Measurements from ENCODE around the gene MPZ.

The MPZ gene

DNA sequence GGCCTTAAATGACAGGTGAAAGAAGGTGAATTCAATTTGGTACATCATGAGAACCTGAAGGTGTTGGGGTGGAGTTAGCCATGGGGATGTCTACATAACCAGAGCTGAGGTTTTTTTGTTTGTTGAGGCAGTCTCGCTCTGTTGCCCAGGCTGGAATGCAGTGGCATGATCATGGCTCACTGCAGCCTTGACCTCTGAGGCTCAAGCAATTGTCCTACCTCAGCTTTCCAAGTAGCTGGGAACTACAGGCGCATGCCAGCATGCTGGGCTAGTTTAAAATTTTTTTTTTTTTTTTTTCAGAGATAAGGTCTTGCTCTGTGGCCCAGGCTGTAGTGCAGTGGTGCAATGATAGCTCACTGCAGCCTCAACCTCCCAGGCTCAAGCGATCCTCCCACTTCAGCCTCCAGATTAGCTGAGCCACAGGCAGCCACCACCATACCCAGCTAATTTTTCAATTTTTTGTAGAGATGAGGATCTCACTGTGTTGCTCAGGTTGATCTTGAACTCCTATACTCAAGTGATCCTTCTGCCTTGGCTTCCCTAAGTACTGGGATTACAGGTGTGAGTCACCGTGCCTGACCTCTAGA, 1.9 kb upstream of the MPZ start:
- H3K9me3 Mint-ChIP-seq = no peaks in the 10 kb centered on the region
- DNase-seq = no peak
- H3K36me3 Mint-ChIP-seq = no peaks in the 10 kb centered on the region
- H3K4me3 Mint-ChIP-seq = no peak overlapping the region
- peaks cover 36% of the 10 kb centered on the region for H3K4me1 Mint-ChIP-seq
- H3K27me3 Mint-ChIP-seq = peaks cover 10% of the 10 kb centered on the region
- CTCF ChIA-PET = interaction anchor here (1.0 kb wide), 1 partner anchor 71 kb away, joined by 3 read pairs; no protein-coding TSS in a partner anchor
- no peak overlapping the region for H3K27ac Mint-ChIP-seq

DNA sequence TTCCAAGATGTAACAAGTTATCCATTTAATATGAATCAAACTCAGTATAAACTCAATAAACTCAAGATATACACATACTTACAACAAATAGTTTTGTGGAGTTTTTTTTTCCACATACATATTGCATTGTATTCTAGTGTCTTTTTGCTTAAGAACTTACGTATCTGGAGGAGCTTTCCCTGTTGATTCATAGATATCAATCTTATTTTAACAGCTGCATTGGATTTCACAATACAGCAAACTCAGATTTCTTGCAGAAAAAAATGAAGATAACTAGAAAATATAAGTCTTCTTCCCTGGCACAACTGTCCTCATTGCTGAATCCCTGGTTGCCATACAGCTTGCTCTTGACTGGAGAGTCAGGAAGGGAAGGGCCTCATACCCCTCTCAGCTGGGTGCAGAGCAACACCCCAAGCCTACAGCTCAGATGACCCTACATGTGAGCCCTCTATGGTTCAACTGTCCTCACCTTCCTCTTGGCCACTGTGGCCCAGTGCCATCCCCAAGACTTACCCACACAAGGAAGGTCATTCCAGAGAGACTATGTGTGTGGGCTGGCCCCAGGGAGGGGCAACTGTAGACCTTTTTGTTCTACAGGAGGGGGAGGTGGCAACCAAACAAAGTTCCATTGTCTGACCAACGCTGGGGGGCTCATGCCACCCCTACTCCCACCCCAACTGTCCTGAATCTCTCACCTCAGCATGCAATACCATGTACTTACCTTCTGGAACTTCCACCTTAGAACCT, 1.7 kb downstream of the MPZ start:
- H3K9me3 Mint-ChIP-seq = no peaks in the 10 kb centered on the region
- peaks cover 43% of the 10 kb centered on the region for H3K4me1 Mint-ChIP-seq
- no peak for DNase-seq
- peaks cover 10% of the 10 kb centered on the region for H3K27me3 Mint-ChIP-seq
- no peak overlapping the region for H3K4me3 Mint-ChIP-seq
- H3K27ac Mint-ChIP-seq = peak overlapping the region; percentile 56
- CTCF ChIA-PET = interaction anchor here (0.8 to 3.0 kb wide), 3 partner anchors 74 to 82 kb away, joined by 4 to 9 read pairs (median 9); partner anchors contain the start of gene TOMM40L
- peaks cover 4% of the 10 kb centered on the region for H3K36me3 Mint-ChIP-seq

DNA sequence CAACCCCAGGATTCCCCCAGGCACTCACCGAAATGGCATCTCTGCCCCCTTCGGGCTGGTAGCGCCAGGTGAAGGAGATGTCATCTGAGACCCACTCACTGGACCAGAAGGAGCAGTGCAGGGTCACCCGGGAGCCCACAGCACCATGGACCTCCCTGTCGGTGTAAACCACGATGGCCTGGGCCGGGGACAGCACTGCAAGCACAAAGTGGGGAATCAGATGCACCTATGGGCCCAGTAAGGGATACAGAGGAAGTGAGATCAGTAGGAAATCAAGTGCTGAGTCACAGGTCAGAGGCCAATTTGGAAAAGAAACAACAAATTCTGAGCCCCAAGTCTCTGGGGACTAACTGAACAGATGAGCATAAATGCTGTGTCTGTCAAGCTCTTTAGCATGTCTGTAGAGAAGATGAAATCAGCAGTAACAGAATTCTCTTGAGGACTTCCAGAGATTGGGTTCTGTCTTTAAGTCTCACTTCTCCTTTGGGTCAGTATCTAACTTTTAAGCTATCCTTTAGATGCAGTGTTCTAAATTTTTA, 2.5 kb downstream of the MPZ start:
- CTCF ChIA-PET = interaction anchor here (0.8 to 3.0 kb wide), 7 partner anchors 11 to 141 kb away, joined by 3 to 13 read pairs (median 9); partner anchors contain the start of genes PPOX and TOMM40L

DNA sequence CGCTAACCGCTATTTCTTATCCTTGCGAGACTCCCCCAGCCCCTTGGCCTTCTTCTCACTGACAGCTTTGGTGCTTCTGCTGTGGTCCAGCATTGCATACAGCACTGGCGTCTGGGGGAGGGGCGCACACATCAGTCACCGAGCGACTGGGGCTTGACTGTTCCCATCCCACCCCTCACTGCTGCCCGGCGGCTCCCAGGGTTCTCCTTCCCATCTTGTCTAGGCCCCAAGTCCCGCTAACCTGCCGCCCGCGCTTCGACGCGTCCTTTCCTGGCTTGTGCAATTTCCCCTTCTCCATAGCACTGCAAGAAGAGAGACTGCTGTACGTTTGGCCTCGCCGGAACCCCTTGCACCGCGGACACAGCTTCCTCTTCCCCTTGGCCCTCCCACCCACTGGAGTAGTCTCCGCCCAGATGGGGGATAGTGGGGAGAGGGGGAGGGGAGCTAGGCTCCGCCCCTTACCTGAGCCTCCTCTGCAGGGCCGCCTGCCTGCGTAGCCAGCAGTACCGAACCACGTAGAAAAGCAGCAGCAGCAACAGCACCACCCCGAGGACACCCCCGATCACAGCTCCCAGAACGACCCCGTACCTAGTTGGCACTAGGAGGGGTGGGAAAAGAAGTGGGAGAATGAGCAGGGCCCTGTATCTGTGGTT, 3.8 kb downstream of the MPZ start:
- peak overlapping the region; percentile 94 for H3K4me3 Mint-ChIP-seq
- peak; percentile 92 for DNase-seq
- CTCF ChIA-PET = interaction anchor here (0.6 to 3.0 kb wide), 9 partner anchors 9 to 151 kb away, joined by 3 to 13 read pairs (median 7); partner anchors contain the start of genes PPOX, SDHC and TOMM40L

More for the DNA sequence above, 2.5 kb downstream of the MPZ start:
- Mint-ChIP-seq H3K4me3 (no peak overlapping the region), H3K4me1 (peaks cover 43% of the 10 kb centered on the region), H3K27me3 (peaks cover 10% of the 10 kb centered on the region), H3K9me3 (no peaks in the 10 kb centered on the region), H3K27ac (peak overlapping the region; percentile 78), H3K36me3 (peaks cover 4% of the 10 kb centered on the region)
- peak; percentile 31 for DNase-seq

DNA sequence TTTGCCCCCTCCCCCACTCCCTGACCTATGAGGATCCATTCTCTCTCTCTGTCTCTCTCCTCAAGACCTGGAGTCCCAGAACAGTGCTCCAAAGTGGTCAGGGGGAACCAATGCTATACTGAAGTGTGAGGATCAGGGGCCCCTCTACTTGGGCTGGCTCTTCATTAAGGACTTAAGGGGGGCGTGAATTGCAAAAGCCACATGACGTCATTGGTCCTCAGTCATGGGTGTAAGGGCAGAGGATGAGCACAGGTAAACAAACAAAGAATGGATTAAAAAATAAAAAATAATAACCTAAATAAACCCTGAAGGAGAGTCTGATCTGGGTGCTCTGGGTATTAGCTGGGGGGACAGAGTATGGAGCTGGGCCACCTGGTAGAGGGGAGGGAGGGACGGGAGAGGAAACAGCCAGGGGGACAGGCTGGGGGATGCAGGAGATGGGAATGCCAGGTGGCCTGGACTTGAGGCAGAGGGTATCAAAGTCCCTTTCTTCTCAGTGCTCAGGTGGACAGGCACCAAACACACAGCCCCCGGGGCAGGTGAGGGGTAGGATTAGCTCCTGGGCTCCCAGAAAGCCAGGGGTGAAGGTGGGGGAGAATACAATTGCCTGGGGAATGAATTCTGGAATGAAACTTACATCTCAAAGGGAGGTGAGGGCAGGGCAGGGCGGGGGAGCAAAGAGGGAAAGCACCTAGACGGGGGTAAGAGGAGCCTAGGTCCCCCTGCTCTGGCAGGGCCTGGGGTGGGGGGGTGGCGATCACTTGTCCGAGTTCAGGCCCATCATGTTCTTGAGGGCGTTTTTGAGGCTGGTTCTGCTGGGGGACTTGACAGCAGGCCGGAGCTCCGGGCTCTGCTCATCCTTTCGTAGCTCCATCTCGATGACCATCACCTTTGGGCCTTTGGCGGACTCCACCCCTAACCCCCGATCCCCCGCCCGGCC, 4.6 kb downstream of the MPZ start:
- H3K27ac Mint-ChIP-seq = peak overlapping the region; percentile 79

More for the DNA sequence above, 3.8 kb downstream of the MPZ start:
- H3K9me3 Mint-ChIP-seq = no peaks in the 10 kb centered on the region
- H3K36me3 Mint-ChIP-seq = peaks cover 4% of the 10 kb centered on the region
- peak overlapping the region; percentile 79 for H3K27ac Mint-ChIP-seq
- H3K27me3 Mint-ChIP-seq = peaks cover 10% of the 10 kb centered on the region
- H3K4me1 Mint-ChIP-seq = peaks cover 43% of the 10 kb centered on the region

GRCh38 chr1:161300478-161300877, 9.3 kb downstream of the MPZ start:
- Mint-ChIP-seq H3K27me3 (no peaks in the 10 kb centered on the region), H3K4me1 (peaks cover 35% of the 10 kb centered on the region), H3K36me3 (peaks cover 1% of the 10 kb centered on the region), H3K4me3 (no peak overlapping the region), H3K9me3 (no peaks in the 10 kb centered on the region), H3K27ac (no peak overlapping the region)
- no peak for DNase-seq
- CTCF ChIA-PET = interaction anchor here (1.7 to 2.7 kb wide), 2 partner anchors 10 to 74 kb away, joined by 4 to 16 read pairs; partner anchors contain the start of gene TOMM40L

More for the DNA sequence above, 4.6 kb downstream of the MPZ start:
- Mint-ChIP-seq H3K27me3 (peaks cover 8% of the 10 kb centered on the region), H3K4me3 (peak overlapping the region; percentile 94), H3K4me1 (peaks cover 47% of the 10 kb centered on the region), H3K36me3 (peaks cover 4% of the 10 kb centered on the region), H3K9me3 (no peaks in the 10 kb centered on the region)
- DNase-seq = peak; percentile 34
- CTCF ChIA-PET = interaction anchor here (1.2 to 3.0 kb wide), 5 partner anchors 9 to 139 kb away, joined by 3 to 9 read pairs (median 7); partner anchors contain the start of genes PPOX and SDHC

GRCh38 chr1:161299347-161299746, 10.4 kb downstream of the MPZ start:
- Mint-ChIP-seq H3K36me3 (peaks cover under 1% of the 10 kb centered on the region), H3K9me3 (no peaks in the 10 kb centered on the region), H3K27ac (no peak overlapping the region), H3K27me3 (no peaks in the 10 kb centered on the region), H3K4me3 (no peak overlapping the region), H3K4me1 (peaks cover 24% of the 10 kb centered on the region)
- no peak for DNase-seq
- CTCF ChIA-PET = no interaction called here

GRCh38 chr1:161298116-161298515, 11.7 kb downstream of the MPZ start:
- DNase-seq = no peak
- no peaks in the 10 kb centered on the region for H3K36me3 Mint-ChIP-seq
- peaks cover 12% of the 10 kb centered on the region for H3K4me1 Mint-ChIP-seq
- no peak overlapping the region for H3K4me3 Mint-ChIP-seq
- no peak overlapping the region for H3K27ac Mint-ChIP-seq
- H3K9me3 Mint-ChIP-seq = no peaks in the 10 kb centered on the region
- CTCF ChIA-PET = no interaction called here
- H3K27me3 Mint-ChIP-seq = no peaks in the 10 kb centered on the region

DNA sequence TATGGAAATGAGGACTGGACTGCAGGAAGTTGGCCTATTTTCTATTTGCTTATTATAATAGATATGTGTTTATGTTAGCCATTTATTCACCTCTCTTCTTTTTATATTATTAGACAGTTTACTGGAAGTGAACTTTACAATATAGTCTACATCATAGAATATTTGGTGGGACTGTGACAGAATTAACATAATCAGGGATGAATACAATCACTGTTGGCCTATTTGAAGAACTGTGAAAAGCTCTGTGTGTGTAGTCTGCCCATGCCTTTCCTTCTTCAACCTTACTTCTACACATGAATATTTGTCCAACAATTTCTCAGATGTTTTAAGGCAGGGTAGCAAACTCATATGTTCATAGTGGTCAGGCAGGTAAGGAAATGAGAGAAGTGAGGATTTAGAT, 12.4 kb downstream of the MPZ start:
- CTCF ChIA-PET = no interaction called here
- Mint-ChIP-seq H3K4me1 (peaks cover 12% of the 10 kb centered on the region), H3K4me3 (no peak overlapping the region), H3K27me3 (no peaks in the 10 kb centered on the region), H3K9me3 (no peaks in the 10 kb centered on the region), H3K36me3 (no peaks in the 10 kb centered on the region), H3K27ac (no peak overlapping the region)
- DNase-seq = no peak

DNA sequence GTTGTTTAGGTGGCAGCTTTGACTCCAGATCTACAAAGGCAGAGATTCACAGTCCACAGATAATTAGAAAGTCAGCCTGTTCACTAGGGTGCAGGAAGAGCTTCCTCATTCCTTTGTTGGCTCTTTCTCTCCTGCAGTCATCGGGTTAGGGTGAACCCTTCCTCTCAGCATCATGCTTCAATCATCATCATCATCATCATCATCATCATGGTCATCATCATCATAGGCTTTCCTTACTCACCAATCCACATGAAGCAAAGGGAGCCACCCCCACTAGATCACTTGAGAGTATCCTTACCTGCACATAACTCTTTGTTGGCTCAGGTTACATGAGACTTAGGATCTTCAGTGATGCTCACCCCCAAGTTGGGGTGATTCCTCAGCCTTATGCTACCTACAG, 19.0 kb downstream of the MPZ start:
- Mint-ChIP-seq H3K36me3 (peaks cover 6% of the 10 kb centered on the region), H3K4me1 (no peaks in the 10 kb centered on the region), H3K27ac (no peak overlapping the region), H3K27me3 (peaks cover 4% of the 10 kb centered on the region), H3K9me3 (no peaks in the 10 kb centered on the region), H3K4me3 (no peak overlapping the region)
- DNase-seq = no peak
- CTCF ChIA-PET = interaction anchor here (0.6 to 7.0 kb wide), 29 partner anchors 8 to 125 kb away, joined by 3 to 82 read pairs (median 5); partner anchors contain the start of genes APOA2, NDUFS2 and TOMM40L

DNA sequence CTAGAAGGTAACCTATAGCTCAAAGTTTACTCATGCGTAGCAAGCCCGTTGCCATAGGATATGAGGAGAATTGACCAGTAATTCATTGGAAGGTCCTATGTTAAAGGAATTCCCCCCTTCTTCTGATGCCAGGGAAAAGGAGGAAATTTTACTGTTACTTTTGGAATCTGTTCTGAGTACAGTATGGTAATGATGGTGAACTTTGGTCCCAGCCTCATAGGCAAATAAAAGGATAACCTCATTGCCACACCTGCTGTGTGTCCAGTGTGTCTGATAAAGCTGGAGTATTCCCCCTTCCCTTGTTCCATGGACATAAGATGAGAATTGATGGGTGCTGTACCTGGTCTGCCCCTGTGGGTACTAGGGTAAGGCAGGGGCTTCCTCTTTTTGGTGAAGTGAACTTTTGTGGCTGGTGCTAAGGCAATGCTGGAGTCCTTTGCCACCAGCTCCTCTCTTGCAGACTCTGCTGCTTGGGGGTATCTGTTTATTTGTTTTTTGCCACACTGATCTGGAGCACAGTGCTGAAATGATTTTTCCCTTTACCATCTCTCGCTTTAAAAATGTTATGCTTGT, 22.2 kb downstream of the MPZ start:
- Mint-ChIP-seq H3K4me1 (no peaks in the 10 kb centered on the region), H3K27me3 (peaks cover 27% of the 10 kb centered on the region), H3K27ac (no peak overlapping the region), H3K36me3 (peaks cover 6% of the 10 kb centered on the region), H3K9me3 (no peaks in the 10 kb centered on the region), H3K4me3 (no peak overlapping the region)
- DNase-seq = no peak
- CTCF ChIA-PET = interaction anchor here (0.7 to 1.5 kb wide), 4 partner anchors 58 to 454 kb away, joined by 3 to 4 read pairs (median 4); no protein-coding TSS in a partner anchor

DNA sequence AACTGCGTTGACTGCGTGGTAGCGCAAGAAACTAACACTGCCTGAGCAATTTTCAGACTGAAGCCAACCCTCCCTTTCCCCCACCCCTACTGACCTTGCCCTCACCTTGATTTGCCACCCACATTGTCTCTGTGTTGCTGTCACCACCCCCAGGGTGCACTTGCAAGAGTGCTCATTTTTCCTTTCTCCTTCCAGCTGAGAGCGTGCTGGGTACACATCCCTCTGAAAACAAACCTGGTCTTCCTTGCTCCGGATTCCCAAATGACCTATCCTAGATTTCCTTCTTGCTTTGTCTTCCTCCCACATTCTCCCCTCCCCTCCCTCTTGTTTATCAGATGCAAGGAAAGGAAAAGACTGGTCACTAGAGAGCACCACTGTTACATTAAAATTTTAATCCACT, 24.2 kb downstream of the MPZ start:
- no peaks in the 10 kb centered on the region for H3K9me3 Mint-ChIP-seq
- CTCF ChIA-PET = no interaction called here
- no peak overlapping the region for H3K27ac Mint-ChIP-seq

GRCh38 chr1:161285113-161285512, 24.7 kb downstream of the MPZ start:
- Mint-ChIP-seq H3K27ac (no peak overlapping the region), H3K4me1 (no peaks in the 10 kb centered on the region), H3K27me3 (peaks cover 28% of the 10 kb centered on the region), H3K4me3 (no peak overlapping the region), H3K36me3 (no peaks in the 10 kb centered on the region), H3K9me3 (no peaks in the 10 kb centered on the region)
- CTCF ChIA-PET = no interaction called here
- no peak for DNase-seq

More for the DNA sequence above, 24.2 kb downstream of the MPZ start:
- Mint-ChIP-seq H3K4me3 (no peak overlapping the region), H3K4me1 (no peaks in the 10 kb centered on the region), H3K36me3 (no peaks in the 10 kb centered on the region), H3K27me3 (peaks cover 28% of the 10 kb centered on the region)
- DNase-seq = no peak

Measured in activated naive CD4-positive, alpha-beta T cell treated with anti-CD3 and anti-CD28 coated beads, Interleukin-2, amount 10 ng/mL, durations not matched to agents 7 days and 5 days (primary cell).